Measurements from ENCODE around the gene ERI3.

- TF ChIP-seq NBN (IDR thresholded peaks at IDR 0.05; ENCODE audit: low read depth): no peak
- TF ChIP-seq ZNF76 (CRISPR knock-in tag; IDR thresholded peaks at IDR 0.05; ENCODE audit: borderline replicate concordance): no peak
- no peak for TF ChIP-seq SIN3A (IDR thresholded peaks at IDR 0.05; ENCODE audit: borderline replicate concordance in 2 of 2, control insufficient read depth in 1 of 2, low read depth in 2 of 2, low read length in 2 of 2)
- TF ChIP-seq EGR1 (conservative IDR thresholded peaks at IDR 0.05): no peak
Measured at GRCh38 chr1:44333376-44333775, 21.7 kb downstream of the ERI3 start.
